GM23338 (cell line): ENCODE data around the gene PER1. TPM values are rescaled to one million over a fixed set of nuclear protein-coding genes. Genes with fewer than 3 reads are reported as not detected.
"Not testable (repeated sequence)": the region's sequence is repeated elsewhere in the genome, so short reads cannot be mapped to it uniquely, and the experiment has no call there.

Experiments used
- ATAC-seq: fragments of 200-7000 bp; cut with Tn5 transposase; 3 replicates; pipeline ENCODE4 v1.9.1; 2020
- DNase-seq: peaks from one replicate; pipeline ENCODE4 v3.0.0-alpha.2; 2015; ENCODE audit warnings: low spot score
- H2AFZ ChIP-seq: fragments of 200-600 bp; sonication (generic); 2 replicates; pipeline ENCODE4 v1.8.0; 2016; ENCODE audit warnings: antibody characterized with exemption, mild to moderate bottlenecking, moderate library complexity
- H3F3A ChIP-seq: fragments of 200-600 bp; sonication (generic); replicated peaks from 2 replicates; pipeline ENCODE4 v1.8.0; 2017; ENCODE audit warnings: antibody characterized with exemption, mixed run types, low read depth
- H3K27ac ChIP-seq: fragments of 200-600 bp; sonication (generic); 2 replicates; pipeline ENCODE4 v1.6.1; 2016; ENCODE audit warnings: low read depth
- H3K27me3 ChIP-seq: fragments of 200-600 bp; sonication (generic); 2 replicates; pipeline ENCODE4 v1.8.0; 2016; ENCODE audit warnings: mild to moderate bottlenecking, mixed run types, moderate library complexity; ENCODE audit not compliant: insufficient read depth
- H3K36me3 ChIP-seq: fragments of 200-600 bp; sonication (generic); 2 replicates; pipeline ENCODE4 v1.8.0; 2016; ENCODE audit warnings: mild to moderate bottlenecking; ENCODE audit not compliant: insufficient read depth
- H3K4me1 ChIP-seq: fragments of 200-600 bp; sonication (generic); 2 replicates; pipeline ENCODE4 v1.8.0; 2016; ENCODE audit warnings: mild to moderate bottlenecking, moderate library complexity; ENCODE audit not compliant: insufficient read depth
- H3K4me2 ChIP-seq: fragments of 200-600 bp; sonication (generic); 2 replicates; pipeline ENCODE4 v1.7.1; 2017; ENCODE audit warnings: mixed run types
- H3K4me3 ChIP-seq: fragments of 200-600 bp; sonication (generic); 2 replicates; pipeline ENCODE4 v1.6.1; 2016; ENCODE audit warnings: mixed run types
- H3K79me2 ChIP-seq: fragments of 200-600 bp; sonication (generic); replicated peaks from 2 replicates; pipeline ENCODE4 v1.8.0; 2017; ENCODE audit warnings: mild to moderate bottlenecking; ENCODE audit not compliant: insufficient read depth
- H3K9me2 ChIP-seq: fragments of 200-600 bp; sonication (generic); 2 replicates; pipeline ENCODE4 v1.8.0; 2017; ENCODE audit not compliant: insufficient read depth
- H4K20me1 ChIP-seq: fragments of 200-600 bp; sonication (generic); replicated peaks from 2 replicates; pipeline ENCODE4 v1.8.0; 2017; ENCODE audit warnings: mild to moderate bottlenecking; ENCODE audit not compliant: insufficient read depth
- H3K27ac Mint-ChIP-seq: 2 replicates; pipeline ENCODE4 v1.8.0; 2020; ENCODE audit warnings: inconsistent platforms, mild to moderate bottlenecking, moderate library complexity, mixed read lengths
- H3K27me3 Mint-ChIP-seq: 3 replicates; pipeline ENCODE4 v1.8.0; 2022; ENCODE audit warnings: low read depth, mild to moderate bottlenecking, moderate library complexity, mixed read lengths, inconsistent platforms; ENCODE audit not compliant: insufficient read depth, poor library complexity
- H3K36me3 Mint-ChIP-seq: 3 replicates; pipeline ENCODE4 v1.8.0; 2021; ENCODE audit warnings: low read depth, mild to moderate bottlenecking, inconsistent platforms, moderate library complexity, mixed read lengths
- H3K4me1 Mint-ChIP-seq: 3 replicates; pipeline ENCODE4 v1.8.0; 2020; ENCODE audit warnings: mild to moderate bottlenecking, inconsistent platforms, mixed read lengths
- H3K4me3 Mint-ChIP-seq: 3 replicates; pipeline ENCODE4 v1.8.0; 2021; ENCODE audit warnings: moderate library complexity, mild to moderate bottlenecking, inconsistent platforms, mixed read lengths
- H3K9me3 Mint-ChIP-seq: 3 replicates; pipeline ENCODE4 v1.8.0; 2020; ENCODE audit warnings: moderate library complexity, mild to moderate bottlenecking, inconsistent platforms, mixed read lengths
- CREB1 ChIP-seq: fragments of 250-450 bp; sonication (Bioruptor Pico); IDR thresholded peaks from 2 replicates; pipeline ENCODE4 v1.5.0; 2020; ENCODE audit warnings: low read depth, mild to moderate bottlenecking, moderate library complexity
- ETS1 ChIP-seq: IDR thresholded peaks from 2 replicates; pipeline ENCODE4 v1.6.1; 2016; ENCODE audit warnings: antibody characterized with exemption
- EZH2 ChIP-seq: fragments of 200-600 bp; sonication (generic); IDR thresholded peaks from one replicate; pipeline ENCODE4 v1.8.0; 2017; ENCODE audit warnings: antibody characterized with exemption, mild to moderate bottlenecking, low read depth; ENCODE audit not compliant: unreplicated experiment
- EZH2phosphoT487 ChIP-seq: fragments of 200-600 bp; sonication (generic); IDR thresholded peaks from one replicate; pipeline ENCODE4 v1.8.1; 2018; ENCODE audit warnings: antibody characterized with exemption; ENCODE audit not compliant: unreplicated experiment
- JUNB ChIP-seq: IDR thresholded peaks from one replicate; pipeline ENCODE4 v1.6.1; 2016; ENCODE audit warnings: antibody characterized with exemption; ENCODE audit not compliant: unreplicated experiment
- POLR2AphosphoS5 ChIP-seq: IDR thresholded peaks from 2 replicates; pipeline ENCODE4 v1.6.1; 2016; ENCODE audit warnings: antibody characterized with exemption, low read depth
- REST ChIP-seq: IDR thresholded peaks from one replicate; pipeline ENCODE4 v1.6.1; 2018; ENCODE audit warnings: antibody characterized with exemption; ENCODE audit not compliant: unreplicated experiment
- STAT1 ChIP-seq: IDR thresholded peaks from one replicate; pipeline ENCODE4 v1.6.1; 2016; ENCODE audit warnings: antibody characterized with exemption; ENCODE audit not compliant: unreplicated experiment
- ZNF331 ChIP-seq: fragments of 250-450 bp; sonication (Bioruptor Pico); IDR thresholded peaks from 2 replicates; pipeline ENCODE4 v1.5.0; 2020; ENCODE audit warnings: low read depth, mild to moderate bottlenecking, moderate library complexity
- polyA plus RNA-seq: library from polyadenylated mRNA; unstranded; fragments of >200 nt; fragmentation: Nextera tagmentation; extraction: Ambion mirVana; gene quantifications from 2 replicates; pipeline ENCODE4 v1.2.1, GENCODE V29; 2016
- total RNA-seq: library from RNA; depleted of rRNA; stranded (reverse); fragments of >200 nt; shearing (Covaris generic); gene quantifications from 2 replicates; pipeline ENCODE4 v1.2.3, GENCODE V29; 2014

PER1 gene
- total and polyA plus RNA-seq, 2 experiments from 2014 or later, result 12.2 to 36.1 TPM

DNA sequence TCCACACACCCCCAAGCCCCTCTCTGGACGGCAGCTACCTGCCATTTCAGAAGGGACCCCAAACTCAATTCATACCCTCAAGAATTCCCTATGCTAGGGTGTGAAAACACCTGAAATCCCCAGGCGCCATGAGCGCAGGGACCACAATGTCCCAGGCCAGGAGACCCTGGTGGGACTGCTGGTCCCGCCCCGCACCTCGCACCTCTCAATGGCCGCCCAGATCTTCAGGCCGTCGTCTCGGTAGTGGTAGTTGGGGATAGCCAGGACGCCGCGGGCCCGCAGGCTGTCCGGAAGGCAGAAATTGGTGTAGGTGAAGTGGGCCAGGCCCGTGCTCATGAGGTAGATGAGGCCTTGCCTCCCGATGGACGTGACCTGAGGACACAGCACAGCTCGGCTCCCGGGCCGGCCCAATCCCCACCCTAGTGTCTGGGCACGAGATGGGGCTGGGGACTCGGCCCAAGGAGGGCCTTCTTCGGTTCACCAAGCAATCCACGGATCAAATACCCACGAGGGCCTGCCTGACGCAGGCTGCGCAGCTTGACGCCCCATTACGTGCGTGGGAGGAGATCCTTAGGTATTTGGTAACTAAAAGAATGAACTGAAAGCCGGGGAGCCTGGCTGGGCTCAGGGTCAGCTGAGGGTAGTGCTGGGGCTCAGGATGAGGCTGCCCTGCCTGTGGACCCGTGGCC, 43.1 kb downstream of the PER1 start:
- H3K27ac Mint-ChIP-seq, result no peak overlapping the region
- ATAC-seq (peak; percentile 22), DNase-seq (peak; percentile 24)
- peaks cover 45% of the 10 kb centered on the region for H3K27me3 Mint-ChIP-seq
- H3K27ac ChIP-seq, result no peak overlapping the region
- H3K4me3 ChIP-seq, result peak overlapping the region; percentile 81; the same call in 1 of the 2 replicates
- no peaks in the 10 kb centered on the region for H3K36me3 ChIP-seq
- H4K20me1 ChIP-seq, result no peaks in the 10 kb centered on the region
- H3K4me1 ChIP-seq, result no peaks in the 10 kb centered on the region
- H3K9me3 Mint-ChIP-seq, result no peaks in the 10 kb centered on the region
- peaks cover 67% of the 10 kb centered on the region for H3K27me3 ChIP-seq
- H3K9me2 ChIP-seq, result no peaks in the 10 kb centered on the region
- no peaks in the 10 kb centered on the region for H3K36me3 Mint-ChIP-seq
- H3F3A ChIP-seq, result no peaks in the 10 kb centered on the region
- H2AFZ ChIP-seq, result peak overlapping the region; percentile 99
- H3K4me2 ChIP-seq, result peak overlapping the region; percentile 96
- H3K79me2 ChIP-seq, result no peaks in the 10 kb centered on the region
- H3K4me1 Mint-ChIP-seq, result peaks cover 20% of the 10 kb centered on the region
- peak overlapping the region; percentile 77 for H3K4me3 Mint-ChIP-seq
- no peak for TF ChIP-seq STAT1
- no peak for TF ChIP-seq POLR2AphosphoS5
- no peak for TF ChIP-seq ETS1
- TF ChIP-seq REST, result no peak
- TF ChIP-seq EZH2, result no peak
- TF ChIP-seq JUNB, result no peak
- TF ChIP-seq ZNF331 (CRISPR knock-in tag), result no peak
- no peak for TF ChIP-seq EZH2phosphoT487
- TF ChIP-seq CREB1 (CRISPR knock-in tag), result no peak

DNA sequence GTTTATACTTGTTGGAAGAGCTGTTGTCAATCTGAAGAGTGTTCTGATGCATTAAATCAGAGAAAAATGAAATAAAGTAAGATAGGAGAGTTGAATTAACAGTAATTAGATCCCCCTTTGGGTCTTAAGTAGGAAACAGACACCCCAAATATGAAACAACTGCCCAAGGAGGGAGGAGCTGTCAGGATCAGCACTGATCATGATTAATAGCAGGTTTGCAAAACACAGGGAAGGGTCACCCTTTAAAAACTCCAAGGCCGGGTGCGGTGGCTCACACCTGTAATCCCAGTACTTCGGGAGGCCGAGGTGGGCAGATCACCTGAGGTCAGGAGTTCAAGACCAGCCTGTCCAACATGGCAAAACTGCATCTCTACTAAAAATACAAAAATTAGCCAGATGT, 45.2 kb downstream of the PER1 start:
- H3K9me3 Mint-ChIP-seq, DNase-seq, H2AFZ ChIP-seq, H3K4me3 ChIP-seq, H3K4me2 ChIP-seq, H3F3A ChIP-seq, H3K27ac Mint-ChIP-seq, H3K36me3 Mint-ChIP-seq, H3K36me3 ChIP-seq, ATAC-seq, H3K4me3 Mint-ChIP-seq, H3K27ac ChIP-seq, H3K4me1 ChIP-seq, H3K9me2 ChIP-seq, H3K79me2 ChIP-seq, H4K20me1 ChIP-seq: not testable (repeated sequence)
- Mint-ChIP-seq H3K27me3 (peaks cover 40% of the 10 kb centered on the region), H3K4me1 (peaks cover 18% of the 10 kb centered on the region)
- peaks cover 46% of the 10 kb centered on the region for H3K27me3 ChIP-seq
